ENCODE data around the gene CRIP2.

DNA sequence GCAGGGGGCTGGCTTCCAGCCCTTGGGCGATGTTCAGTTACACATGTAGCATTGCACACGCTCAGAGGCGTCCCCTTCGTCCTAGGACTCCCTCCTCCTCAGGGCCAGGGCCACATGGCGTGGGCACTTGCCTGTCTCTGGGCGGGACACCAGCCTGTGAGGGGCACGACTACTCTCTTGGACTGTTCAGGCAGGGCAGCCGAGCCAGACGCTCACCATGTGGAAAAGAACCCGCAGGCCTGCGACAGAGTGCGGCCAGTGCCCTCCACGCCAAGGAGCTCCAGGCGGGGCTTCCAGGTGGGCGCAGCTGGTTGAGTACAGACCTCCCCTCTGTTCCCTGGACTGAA, 34.1 kb upstream of the CRIP2 start:
- TF ChIP-seq, protein P1, sequence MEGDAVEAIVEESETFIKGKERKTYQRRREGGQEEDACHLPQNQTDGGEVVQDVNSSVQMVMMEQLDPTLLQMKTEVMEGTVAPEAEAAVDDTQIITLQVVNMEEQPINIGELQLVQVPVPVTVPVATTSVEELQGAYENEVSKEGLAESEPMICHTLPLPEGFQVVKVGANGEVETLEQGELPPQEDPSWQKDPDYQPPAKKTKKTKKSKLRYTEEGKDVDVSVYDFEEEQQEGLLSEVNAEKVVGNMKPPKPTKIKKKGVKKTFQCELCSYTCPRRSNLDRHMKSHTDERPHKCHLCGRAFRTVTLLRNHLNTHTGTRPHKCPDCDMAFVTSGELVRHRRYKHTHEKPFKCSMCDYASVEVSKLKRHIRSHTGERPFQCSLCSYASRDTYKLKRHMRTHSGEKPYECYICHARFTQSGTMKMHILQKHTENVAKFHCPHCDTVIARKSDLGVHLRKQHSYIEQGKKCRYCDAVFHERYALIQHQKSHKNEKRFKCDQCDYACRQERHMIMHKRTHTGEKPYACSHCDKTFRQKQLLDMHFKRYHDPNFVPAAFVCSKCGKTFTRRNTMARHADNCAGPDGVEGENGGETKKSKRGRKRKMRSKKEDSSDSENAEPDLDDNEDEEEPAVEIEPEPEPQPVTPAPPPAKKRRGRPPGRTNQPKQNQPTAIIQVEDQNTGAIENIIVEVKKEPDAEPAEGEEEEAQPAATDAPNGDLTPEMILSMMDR (IDR thresholded peaks at IDR 0.05): no peak
- TF ChIP-seq POLR2A (IDR thresholded peaks at IDR 0.05) (no peak), POLR2AphosphoS5 (IDR thresholded peaks at IDR 0.05) (no peak)
